ENCODE results near the gene KCNJ16.

KCNJ16 gene

DNA sequence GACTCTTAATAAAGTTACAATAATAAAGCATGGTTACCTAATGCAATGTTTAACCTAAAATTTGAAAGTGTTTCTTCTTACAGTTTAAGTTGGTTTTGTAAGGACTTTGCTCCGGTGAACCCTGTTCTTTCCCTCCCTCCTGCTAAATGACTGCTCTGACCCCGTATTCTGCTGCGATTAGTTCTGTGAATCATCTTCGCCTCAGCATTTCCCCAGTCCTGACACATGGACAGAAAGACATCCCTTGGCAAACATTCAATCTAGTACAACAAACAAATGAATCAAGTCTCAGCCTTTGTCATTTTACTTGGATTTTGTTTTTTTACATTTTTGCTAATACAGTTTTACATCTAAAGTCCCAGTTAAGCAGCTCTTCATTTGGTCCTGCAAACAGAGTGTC lies 109.7 kb downstream of the KCNJ16 start:
- H3K27me3 ChIP-seq (ENCODE audit: control insufficient read depth in 1 of 2, insufficient read depth in 2 of 2, low read length in 2 of 2) = no peaks in the 10 kb centered on the region
- no peak overlapping the region for H3K4me3 ChIP-seq (ENCODE audit: low read length in 2 of 2)
- H3K36me3 ChIP-seq (ENCODE audit: control insufficient read depth in 2 of 2, insufficient read depth in 2 of 2, low read length in 2 of 2) = no peaks in the 10 kb centered on the region
- H3K4me1 ChIP-seq (ENCODE audit: control insufficient read depth, insufficient read depth, low read length) = no peaks in the 10 kb centered on the region
- H3K27ac ChIP-seq (ENCODE audit: low read length) = no peak overlapping the region
- H3K9me3 ChIP-seq (ENCODE audit: control insufficient read depth in 2 of 2, low read length in 2 of 2) = no peaks in the 10 kb centered on the region
- no peak overlapping the region for H3K9ac ChIP-seq (ENCODE audit: low read length in 2 of 2)
